HG03045 (cell line): ENCODE data around the gene PAFAH2.

ENCODE experiments used
- ATAC-seq: cut with Tn5 transposase; IDR thresholded peaks from one replicate; pipeline ENCODE4 v1.9.1; 2021; ENCODE audit warnings: mild to moderate bottlenecking, moderate library complexity; ENCODE audit not compliant: unreplicated experiment

PAFAH2 gene

GRCh38 chr1:25997828-25998761 lies at the start of gene PAFAH2:
Gene PAFAH2, minus strand, starts transcription at chr1:25998063. Its CDS starts 7,247 bp downstream, at chr1:25990816.
- ATAC-seq = peak; percentile 96

- ATAC-seq = no peak
Measured at GRCh38 chr1:26047278-26047874, 49.5 kb upstream of the PAFAH2 start.

DNA sequence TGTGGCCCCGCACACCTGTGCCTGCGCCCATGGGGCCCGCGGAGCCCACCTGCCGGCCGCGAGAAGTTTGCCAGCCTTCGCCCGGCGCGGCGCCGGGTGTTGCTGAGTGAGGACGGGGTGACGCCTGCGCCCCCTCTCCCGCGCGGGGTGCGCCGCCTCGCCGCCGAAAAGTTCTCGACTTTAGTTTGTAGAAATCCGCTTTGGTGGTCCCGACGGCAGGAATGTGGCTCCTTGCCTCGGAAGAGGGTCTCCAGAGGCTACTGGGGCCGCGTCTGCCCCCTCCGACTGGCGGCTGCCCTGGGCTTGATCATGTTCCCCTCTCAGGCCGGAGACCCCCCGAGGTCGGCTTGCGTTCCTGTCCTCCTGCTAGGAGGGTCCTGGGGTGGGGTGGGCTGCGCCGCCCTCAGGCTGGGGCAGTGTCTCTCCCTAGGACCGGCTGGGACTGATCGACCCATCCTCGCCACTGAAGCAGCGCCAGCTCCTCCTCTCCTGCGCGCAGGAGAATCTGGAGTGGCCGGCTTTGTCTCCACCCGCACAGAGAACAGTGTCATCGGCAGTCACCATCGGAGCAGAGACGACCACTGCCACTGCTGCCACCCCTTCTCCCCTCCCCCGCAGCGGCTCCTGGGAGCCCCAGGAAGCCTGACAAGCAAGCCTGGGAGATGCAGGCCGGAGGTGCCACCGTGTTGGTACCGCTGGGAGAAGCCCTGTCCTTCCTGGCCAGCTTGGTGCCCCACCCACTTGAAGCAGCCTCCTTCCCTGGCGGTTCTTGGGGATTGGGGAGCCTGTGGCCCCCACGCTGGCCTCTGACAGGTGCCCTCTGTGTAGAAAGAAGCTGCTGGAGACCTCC lies 48.6 kb upstream of the PAFAH2 start:
- no peak for ATAC-seq

DNA sequence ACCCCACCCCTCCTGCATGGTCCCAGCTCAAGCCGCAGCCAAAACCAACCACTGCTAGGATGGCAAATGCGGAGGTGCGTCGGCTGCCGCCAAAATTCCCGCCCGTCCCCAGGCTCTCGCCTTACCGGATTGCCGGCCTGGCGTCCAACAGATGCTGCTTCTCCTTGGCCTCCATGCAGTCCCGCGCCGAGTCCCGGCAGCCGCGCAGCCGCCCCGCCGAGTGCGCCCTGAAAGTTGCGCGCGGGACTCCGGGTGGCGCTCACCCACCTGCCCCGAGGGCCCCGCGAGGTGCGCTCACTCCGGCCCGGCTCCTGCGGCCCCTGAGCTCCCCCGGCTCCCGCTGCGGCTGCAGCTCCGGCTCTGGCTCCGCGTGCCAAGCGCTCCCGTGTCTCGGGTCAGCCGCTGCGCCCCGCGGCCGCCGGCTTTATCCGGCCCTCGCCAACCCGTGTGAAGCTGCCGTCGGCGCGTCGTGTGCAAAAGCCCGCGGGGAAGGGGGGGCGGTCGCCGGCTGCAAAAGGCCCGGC lies 47.9 kb upstream of the PAFAH2 start, which contains the start of gene SLC30A2:
Gene SLC30A2 (minus strand): TSS at position 397 of the 524 bp plus-strand sequence. CDS start 222 bp downstream, at position 175.
- ATAC-seq = no peak

DNA sequence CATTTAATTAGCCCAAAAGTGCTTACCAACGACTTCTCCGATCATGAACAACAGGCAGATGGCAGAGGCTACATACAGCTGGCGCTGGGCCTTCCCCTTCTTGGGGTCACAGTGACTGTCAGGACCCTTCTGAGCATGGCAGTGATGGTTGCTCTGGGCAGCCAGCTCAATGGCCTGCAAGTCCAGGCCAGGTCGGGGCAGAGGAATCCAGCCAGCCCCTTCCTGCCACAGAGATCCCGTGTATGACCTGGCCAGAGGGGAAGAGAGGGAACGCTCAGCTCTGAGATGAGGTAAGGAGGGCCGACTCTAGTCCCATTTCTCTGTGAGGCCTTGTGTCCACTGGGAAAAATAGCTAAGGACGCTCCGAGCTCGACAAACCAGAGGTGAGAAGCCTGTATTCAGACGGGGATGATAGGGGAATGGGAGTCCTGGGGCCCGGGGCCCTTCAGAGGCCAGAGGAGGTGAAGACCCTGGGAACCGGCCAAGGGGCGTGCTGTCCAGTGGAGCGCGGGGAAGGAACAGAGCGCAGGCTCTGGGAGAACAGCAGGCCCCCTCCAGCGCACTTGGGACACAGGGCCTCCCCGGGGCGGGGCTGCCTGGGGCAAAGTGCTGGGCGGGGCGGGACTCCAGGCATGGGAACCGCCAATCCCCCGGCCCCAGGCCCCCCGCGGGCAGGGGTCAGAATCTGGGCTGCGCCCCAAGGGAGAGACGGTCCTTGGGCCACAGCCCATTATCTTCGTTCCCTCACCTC lies 47.3 kb upstream of the PAFAH2 start:
- no peak for ATAC-seq

GRCh38 chr1:26044414-26044813 lies 46.6 kb upstream of the PAFAH2 start:
- no peak for ATAC-seq

DNA sequence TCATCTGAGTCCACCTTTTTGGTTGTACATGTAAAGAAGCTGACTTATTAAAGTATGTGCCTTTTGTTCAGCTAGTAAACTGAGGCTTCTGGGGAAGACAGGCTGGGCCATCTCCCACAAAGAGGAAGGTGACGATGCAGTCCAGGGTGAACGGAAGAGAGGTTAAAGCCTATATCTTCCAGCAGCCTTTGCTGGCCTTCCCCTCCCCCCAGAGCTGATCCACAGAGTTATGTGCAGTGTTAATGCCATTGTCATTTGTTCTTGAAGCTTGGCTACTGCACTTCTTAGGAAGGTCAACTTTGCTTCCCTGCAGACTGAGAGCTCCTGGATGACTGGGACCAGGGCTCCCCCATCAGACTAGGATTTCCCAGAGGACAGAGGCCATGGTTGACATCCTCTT lies 45.9 kb upstream of the PAFAH2 start:
- no peak for ATAC-seq

- no peak for ATAC-seq
Measured at GRCh38 chr1:26041978-26042377, 44.1 kb upstream of the PAFAH2 start.

GRCh38 chr1:26041401-26041800 lies 43.5 kb upstream of the PAFAH2 start:
- no peak for ATAC-seq

DNA sequence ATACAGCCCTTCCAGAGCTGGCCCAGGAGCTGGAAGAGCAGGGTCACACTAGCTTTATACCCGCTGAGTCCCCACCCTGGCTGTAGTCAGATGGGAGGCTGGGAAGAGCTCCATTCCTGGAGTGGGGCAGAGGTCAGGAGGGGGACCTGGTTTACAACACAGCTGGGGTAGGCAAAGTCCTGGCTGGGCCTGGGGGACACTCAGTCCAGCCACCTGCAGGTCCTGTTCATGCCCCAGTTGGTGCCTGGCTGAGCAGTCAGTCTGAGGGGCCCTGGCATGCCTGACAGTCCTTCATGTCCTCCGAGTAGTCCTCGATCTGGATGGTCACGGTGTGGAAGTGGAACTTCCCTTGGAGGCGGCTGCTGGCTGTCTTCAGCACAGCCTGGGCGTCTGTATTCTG lies 41.0 kb upstream of the PAFAH2 start:
- ATAC-seq = no peak

GRCh38 chr1:26038477-26038876 lies 40.6 kb upstream of the PAFAH2 start:
- no peak for ATAC-seq

DNA sequence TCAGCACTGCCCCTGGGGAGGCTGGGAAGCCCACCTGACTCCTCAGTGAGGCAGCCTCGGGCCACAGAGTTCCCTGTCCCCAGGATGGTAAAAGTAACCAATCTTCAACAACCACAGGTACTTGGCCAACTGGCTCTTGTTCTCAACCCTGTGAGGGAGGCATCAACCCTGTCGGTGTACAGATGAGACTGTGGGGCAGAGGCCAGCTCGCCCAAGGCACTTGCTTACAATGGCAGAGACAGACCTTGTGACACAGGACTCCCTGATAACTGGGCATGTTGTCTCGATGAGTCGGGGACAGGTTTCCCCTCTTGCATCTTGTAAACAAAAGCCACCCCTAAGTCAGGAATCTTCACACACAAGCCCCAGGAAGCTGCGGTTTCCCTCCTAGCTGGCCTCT lies 40.0 kb upstream of the PAFAH2 start:
- no peak for ATAC-seq

DNA sequence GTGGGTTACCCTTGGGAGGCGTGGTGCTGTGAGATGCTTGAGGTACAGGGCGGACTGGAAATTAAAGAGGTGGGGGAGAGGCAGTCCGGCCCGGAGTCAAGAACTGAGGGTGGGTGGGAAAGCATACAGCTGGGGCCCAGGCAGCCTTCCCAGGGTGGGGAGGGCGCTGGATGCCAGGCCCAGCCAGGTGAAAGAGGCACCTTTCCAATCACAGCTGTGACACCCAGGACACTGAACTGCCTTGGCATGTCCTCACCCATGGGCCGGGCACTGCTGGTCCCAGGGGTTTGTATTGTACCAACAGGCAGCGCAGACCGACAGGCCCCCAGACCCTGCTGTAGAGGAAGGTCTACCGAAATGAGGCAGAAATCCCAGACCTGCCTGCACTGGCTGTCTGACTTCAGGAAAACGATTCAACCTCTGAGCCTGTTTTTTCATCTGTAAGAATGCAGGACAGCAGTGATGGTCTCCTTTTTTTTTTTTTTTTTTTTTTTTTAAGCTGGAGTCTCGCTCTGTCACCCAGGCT lies 39.0 kb upstream of the PAFAH2 start:
- ATAC-seq = no peak

- ATAC-seq = peak; percentile 72
Measured at GRCh38 chr1:26035959-26036755, 38.3 kb upstream of the PAFAH2 start.

GRCh38 chr1:26035203-26035958 lies 37.5 kb upstream of the PAFAH2 start:
- ATAC-seq = peak; percentile 85

- ATAC-seq = no peak
Measured at GRCh38 chr1:26034504-26035202, 36.8 kb upstream of the PAFAH2 start.

DNA sequence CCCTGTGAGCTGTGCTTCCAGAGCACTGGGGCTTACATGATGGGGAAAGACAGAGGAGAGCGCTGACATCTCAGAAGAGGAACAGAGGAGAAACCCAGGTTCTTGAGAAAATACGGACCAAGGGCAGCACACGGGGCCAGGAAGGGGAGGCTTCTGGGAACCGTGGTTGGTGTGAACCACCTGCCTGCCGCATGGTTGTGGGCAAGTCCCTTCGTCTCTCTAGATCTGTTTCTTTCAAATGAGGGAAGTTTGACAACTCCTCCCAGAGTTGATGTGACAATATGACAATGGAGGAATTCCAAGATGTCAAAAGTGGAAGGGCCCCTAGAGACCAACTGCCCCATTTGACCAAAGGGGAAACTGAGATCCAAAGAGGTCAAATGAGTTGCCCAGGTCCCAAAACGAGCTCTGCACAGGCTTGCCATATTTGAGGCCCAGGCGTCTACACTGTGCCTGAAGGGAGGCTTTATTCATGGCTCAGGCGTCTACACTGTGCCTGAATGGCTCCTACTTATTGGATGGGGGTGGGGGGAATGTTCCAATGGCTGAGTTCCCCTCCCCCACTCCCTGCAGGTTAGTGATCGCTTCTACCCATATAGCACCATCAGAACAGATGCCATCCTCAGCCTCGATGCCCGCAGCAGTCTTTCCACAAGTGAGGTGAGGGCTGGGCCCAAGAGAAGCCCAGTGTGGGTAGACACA lies 34.9 kb upstream of the PAFAH2 start:
- ATAC-seq = no peak
